Gastrocnemius medialis (tissue), 4 donors: Measurements from ENCODE around the gene MXI1. TPM values are rescaled to one million over a fixed set of nuclear protein-coding genes. Genes with fewer than 3 reads are reported as not detected.
A peak's percentile ranks its signal among the peaks of the same experiment; 100 is the strongest.
"Not testable (repeated sequence)": the region's sequence is repeated elsewhere in the genome, so short reads cannot be mapped to it uniquely, and the experiment has no call there.

Experiments used
- ATAC-seq, 2 donors: fragments of 150-250 bp; one replicate each; pipeline ENCODE4 v1.9.1; 2016
- DNase-seq, 2 donors: peaks; one replicate each; pipeline ENCODE4 v3.0.0-alpha.2; 2019
- H3K27ac ChIP-seq, 4 donors: fragments of 200-600 bp; sonication (generic); 1 replicate in 1 of 4; 2 replicates in 3 of 4; pipeline ENCODE4 v1.5.1; 2016 to 2018; ENCODE audit warnings: mild to moderate bottlenecking in 2 of 4, moderate library complexity in 1 of 4
- H3K27me3 ChIP-seq, 3 donors: fragments of 200-600 bp; sonication (generic) in 2 of 3; 1 replicate in 1 of 3; 2 replicates in 2 of 3; pipeline versions ENCODE4 v1.5.1 to v1.6.0; 2016 to 2019; ENCODE audit warnings: mild to moderate bottlenecking in 1 of 3, moderate library complexity in 1 of 3
- H3K36me3 ChIP-seq, 2 donors: fragments of 200-600 bp; sonication (generic) in 1 of 2; one replicate each; pipeline ENCODE4 v1.5.1; 2017 to 2018
- H3K4me1 ChIP-seq, 2 donors: fragments of 200-600 bp; sonication (generic) in 1 of 2; one replicate each; pipeline ENCODE4 v1.5.1; 2016 to 2017; ENCODE audit warnings: mild to moderate bottlenecking in 2 of 2
- H3K4me3 ChIP-seq, 4 donors: fragments of 200-600 bp; sonication (generic) in 3 of 4; 1 replicate in 1 of 4; 2 replicates in 3 of 4; pipeline ENCODE4 v1.5.1; 2016 to 2019; ENCODE audit warnings: mild to moderate bottlenecking in 2 of 4
- H3K9me3 ChIP-seq, 3 donors: fragments of 200-600 bp; sonication (generic) in 2 of 3; 1 replicate in 1 of 3; 2 replicates in 2 of 3; pipeline ENCODE4 v1.5.1; 2016 to 2019
- CTCF ChIP-seq, 5 experiments: fragments of 450-650 bp in 3 of 5; fragments of 200-600 bp in 2 of 5; sonication (generic) in 2 of 5; IDR thresholded peaks in 4 of 5; conservative IDR thresholded peaks in 1 of 5; 1 replicate in 4 of 5; 2 replicates in 1 of 5; pipeline ENCODE4 v1.5.1; 2016 to 2019; ENCODE audit warnings: antibody characterized with exemption in 5 of 5, mild to moderate bottlenecking in 3 of 5, moderate library complexity in 3 of 5
- POLR2A ChIP-seq, 2 donors: fragments of 450-650 bp; IDR thresholded peaks; one replicate each; pipeline ENCODE4 v1.6.1; 2017; ENCODE audit warnings: antibody characterized with exemption in 2 of 2, mild to moderate bottlenecking in 2 of 2, moderate library complexity in 2 of 2
- in situ Hi-C, 4 donors: fragments of 200-750 bp; cut with MboI; loops; one replicate each; pipeline versions ENCODE4 v1.15.0 to v1.8.0; 2017; ENCODE audit warnings: low sequenced_read_pairs in 4 of 4
- intact Hi-C: fragments of 100-400 bp; cut with DNase I; formaldehyde crosslinking; loops from one replicate; pipeline ENCODE4 v1.15.1; 2023; ENCODE audit warnings: low total_unique reads
- total RNA-seq, 4 donors: library from RNA; depleted of rRNA; stranded (reverse); fragments of >200 nt; gene quantifications; one replicate each; pipeline versions ENCODE4 v1.1.0 to v1.2.3, GENCODE V29; 2016

MXI1 gene
- total RNA-seq, 4 donors from 2014 or later = 35.9 to 67.8 (median 53.9) TPM

- ATAC-seq = no peak
- Histone ChIP-seq H3K4me1 (peaks cover 57 to 68% of the 10 kb centered on the region in 2 donors), H3K4me3 (peak overlapping the region in 1 of 4 donors; percentile 13), H3K36me3 (no peaks in the 10 kb centered on the region), H3K27ac (peak overlapping the region; percentile 84 to 90 (median 88)), H3K9me3 (no peaks in the 10 kb centered on the region), H3K27me3 (no peaks in the 10 kb centered on the region)
- TF ChIP-seq POLR2A (IDR thresholded peaks at IDR 0.05) (no peak), CTCF (IDR thresholded peaks at IDR 0.05 in 4 of 5, conservative IDR thresholded peaks at IDR 0.05 in 1 of 5) (no peak)
- in situ Hi-C loops (no loop called here), intact Hi-C loops (loop anchor here (2.0 kb wide), 2 partner anchors 42 to 60 kb away; no protein-coding TSS in a partner anchor)
- DNase-seq = no peak
These were observed 61.0 kb downstream of the MXI1 start for GRCh38 chr10:110268442-110268841.

GRCh38 chr10:110268971-110269370 lies 61.6 kb downstream of the MXI1 start:
- H3K4me3 ChIP-seq = peak overlapping the region; percentile 46 to 57 (median 50)
- ATAC-seq (peak in 1 of 2 donors; percentile 18), DNase-seq (no peak)
- H3K4me1 ChIP-seq = peaks cover 54 to 68% of the 10 kb centered on the region in 2 donors
- intact Hi-C loops (loop anchor here (2.0 kb wide), 2 partner anchors 42 to 60 kb away; no protein-coding TSS in a partner anchor), in situ Hi-C loops (no loop called here)
- H3K27ac ChIP-seq = peak overlapping the region; percentile 84 to 90 (median 88)
- TF ChIP-seq POLR2A (IDR thresholded peaks at IDR 0.05) = no peak
- TF ChIP-seq CTCF (IDR thresholded peaks at IDR 0.05 in 4 of 5, conservative IDR thresholded peaks at IDR 0.05 in 1 of 5) = no peak
- H3K9me3 ChIP-seq = no peaks in the 10 kb centered on the region
- H3K27me3 ChIP-seq = no peaks in the 10 kb centered on the region
- H3K36me3 ChIP-seq = no peaks in the 10 kb centered on the region

GRCh38 chr10:110269374-110270318 lies 62.2 kb downstream of the MXI1 start:
- no peaks in the 10 kb centered on the region for H3K9me3 ChIP-seq
- peak overlapping the region; percentile 84 to 90 (median 88) for H3K27ac ChIP-seq
- peak overlapping the region; percentile 46 to 57 (median 50) for H3K4me3 ChIP-seq
- TF ChIP-seq CTCF (IDR thresholded peaks at IDR 0.05 in 4 of 5, conservative IDR thresholded peaks at IDR 0.05 in 1 of 5) (no peak), POLR2A (IDR thresholded peaks at IDR 0.05) (peak; percentile 20 to 50)
- in situ Hi-C loops (loop anchor here in 1 of 4 donors (5.0 kb wide), 1 partner anchor 47 kb away; no protein-coding TSS in a partner anchor), intact Hi-C loops (loop anchor here (2.0 to 10.0 kb wide), 4 partner anchors 43 to 375 kb away; partner anchors contain the start of gene ADD3)
- H3K4me1 ChIP-seq = peaks cover 61 to 75% of the 10 kb centered on the region in 2 donors
- ATAC-seq (peak; percentile 94 to 96), DNase-seq (peak; percentile 30 to 42)
- no peaks in the 10 kb centered on the region for H3K36me3 ChIP-seq
- H3K27me3 ChIP-seq = no peaks in the 10 kb centered on the region

- ATAC-seq = not testable (repeated sequence)
- in situ Hi-C loops = loop anchor here in 1 of 4 donors (5.0 kb wide), 1 partner anchor 51 kb away; no protein-coding TSS in a partner anchor
- intact Hi-C loops = loop anchor here (10.0 kb wide), 2 partner anchors 268 to 378 kb away; partner anchors contain the start of gene ADD3
These were observed 65.6 kb downstream of the MXI1 start for GRCh38 chr10:110272995-110273394.

GRCh38 chr10:110273474-110273873 lies 66.1 kb downstream of the MXI1 start:
- Histone ChIP-seq H3K4me1 (peaks cover 62 to 67% of the 10 kb centered on the region in 2 donors), H3K9me3 (no peaks in the 10 kb centered on the region), H3K27me3 (no peaks in the 10 kb centered on the region), H3K27ac (peak overlapping the region; percentile 11 to 89 (median 41)), H3K4me3 (no peak overlapping the region), H3K36me3 (no peaks in the 10 kb centered on the region)
- peak; percentile 38 to 63 for DNase-seq
- intact Hi-C loops (loop anchor here (10.0 kb wide), 2 partner anchors 269 to 379 kb away; partner anchors contain the start of gene ADD3), in situ Hi-C loops (loop anchor here in 1 of 4 donors (5.0 kb wide), 1 partner anchor 51 kb away; no protein-coding TSS in a partner anchor)
- no peak for ATAC-seq
- TF ChIP-seq POLR2A (IDR thresholded peaks at IDR 0.05) (no peak), CTCF (IDR thresholded peaks at IDR 0.05 in 4 of 5, conservative IDR thresholded peaks at IDR 0.05 in 1 of 5) (no peak)

More at GRCh38 chr10:110272995-110273394, 65.6 kb downstream of the MXI1 start:
- H3K4me3 ChIP-seq, H3K36me3 ChIP-seq, H3K9me3 ChIP-seq, H3K27me3 ChIP-seq, DNase-seq: not testable (repeated sequence)
- Histone ChIP-seq H3K4me1 (peaks cover 66 to 72% of the 10 kb centered on the region in 2 donors), H3K27ac (peak overlapping the region; percentile 11 to 89 (median 36))
